HepG2 (cell line): Measurements from ENCODE around the gene UBB. TPM values are rescaled to one million over a fixed set of nuclear protein-coding genes. Genes with fewer than 3 reads are reported as not detected.

Source experiments
- ARHGAP35 ChIP-seq: sonication (generic); formaldehyde crosslinking; IDR thresholded peaks from 2 replicates; pipeline ENCODE4 v1.9.0; 2022; ENCODE audit warnings: mild to moderate bottlenecking, inconsistent platforms, moderate library complexity, missing genetic modification reagents, borderline replicate concordance
- ETV5 ChIP-seq: IDR thresholded peaks from 2 replicates; pipeline ENCODE4 v1.6.1; 2018; ENCODE audit warnings: missing biosample characterization, missing genetic modification reagents, inconsistent platforms, borderline replicate concordance
- FLYWCH1 ChIP-seq: sonication (generic); formaldehyde crosslinking; IDR thresholded peaks from 2 replicates; pipeline ENCODE4 v1.8.1; 2023; ENCODE audit warnings: mild to moderate bottlenecking, missing genetic modification reagents
- IRX3 ChIP-seq: sonication (generic); formaldehyde crosslinking; IDR thresholded peaks from 2 replicates; pipeline ENCODE4 v1.8.1; 2023; ENCODE audit warnings: mild to moderate bottlenecking, low read depth, missing genetic modification reagents, borderline replicate concordance
- KLF11 ChIP-seq: IDR thresholded peaks from 2 replicates; pipeline ENCODE4 v1.6.1; 2016; ENCODE audit warnings: missing compliant biosample characterization
- MAZ ChIP-seq, 2 experiments: sonication (generic) in 1 of 2; formaldehyde crosslinking in 1 of 2; IDR thresholded peaks; 2 replicates each; pipeline versions ENCODE4 v1.5.0 to v1.6.1; 2012 to 2020; ENCODE audit warnings: low read depth in 2 of 2, mild to moderate bottlenecking in 2 of 2, borderline replicate concordance in 1 of 2, improper control_type of control experiment in 1 of 2, low read length in 1 of 2, missing genetic modification reagents in 1 of 2, moderate library complexity in 1 of 2
- PRDM4 ChIP-seq: sonication (generic); formaldehyde crosslinking; IDR thresholded peaks from 2 replicates; pipeline ENCODE4 v1.9.0; 2021; ENCODE audit warnings: missing genetic modification reagents, borderline replicate concordance
- RBM22 ChIP-seq: fragments of 200-400 bp; formaldehyde crosslinking; optimal IDR thresholded peaks from 2 replicates; pipeline ENCODE3; 2017; ENCODE audit warnings: mild to moderate bottlenecking, low read length, moderate library complexity
- SALL1 ChIP-seq: sonication (generic); formaldehyde crosslinking; IDR thresholded peaks from 2 replicates; pipeline ENCODE4 v1.8.0; 2022; ENCODE audit warnings: mild to moderate bottlenecking, missing genetic modification reagents
- ZFP36 ChIP-seq: fragments of 150-350 bp; IDR thresholded peaks from 2 replicates; pipeline ENCODE4 v1.6.1; 2018; ENCODE audit warnings: borderline replicate concordance, low read length, low read depth; ENCODE audit not compliant: partially characterized antibody
- ZFP37 ChIP-seq: sonication (generic); formaldehyde crosslinking; IDR thresholded peaks from 2 replicates; pipeline ENCODE4 v1.4.0; 2020; ENCODE audit warnings: missing genetic modification reagents, borderline replicate concordance
- ZFYVE20 ChIP-seq: sonication (generic); formaldehyde crosslinking; IDR thresholded peaks from 2 replicates; pipeline ENCODE4 v1.8.0; 2023; ENCODE audit warnings: low read depth, mild to moderate bottlenecking, moderate library complexity, missing genetic modification reagents, borderline replicate concordance
- ZMAT3 ChIP-seq: sonication (generic); formaldehyde crosslinking; conservative IDR thresholded peaks from 2 replicates; pipeline ENCODE4 v1.7.0; 2021; ENCODE audit warnings: missing genetic modification reagents
- ZNF318 ChIP-seq: sonication (generic); formaldehyde crosslinking; IDR thresholded peaks from 2 replicates; pipeline ENCODE4 v1.4.0; 2020; ENCODE audit warnings: mild to moderate bottlenecking, missing genetic modification reagents
- ZNF552 ChIP-seq: sonication (generic); formaldehyde crosslinking; IDR thresholded peaks from 2 replicates; pipeline ENCODE4 v1.9.0; 2022; ENCODE audit warnings: missing genetic modification reagents, mild to moderate bottlenecking, borderline replicate concordance
- polyA plus RNA-seq, 8 experiments: library from polyadenylated mRNA; depleted of rRNA in 3 of 8; stranded (reverse) in 7 of 8; unstranded in 1 of 8; fragments of >200 nt; fragmentation: Illumina TruSeq in 4 of 8; extraction: Trizol in 4 of 8; gene quantifications; 2 replicates each; pipeline versions ENCODE4 v1.2.1 to v1.2.3, GENCODE V29; 2011 to 2016; ENCODE audit warnings: low read depth in 4 of 8, missing spikeins in 1 of 8, mixed read lengths in 1 of 8; ENCODE audit not compliant: insufficient read depth in 1 of 8
- total RNA-seq, 5 experiments: library from RNA; depleted of rRNA; stranded (reverse); fragments of >200 nt; fragmentation: Illumina TruSeq; extraction: Trizol; gene quantifications; 2 replicates each; pipeline ENCODE4 v1.2.3, GENCODE V29; 2016; ENCODE audit warnings: low read depth in 1 of 5

Gene UBB
- total and polyA plus RNA-seq, 2 of the 13 experiments (the other 11 are each of a cell fraction or from before 2014, with no cell fraction given) = 1,130 to 2,066 TPM

GRCh38 chr17:16415031-16415924 is 34.4 kb downstream of the UBB start, which contains the start of gene TRPV2 (continued):
- TF ChIP-seq ZFYVE20 (CRISPR knock-in tag) = no peak
- TF ChIP-seq ZFP37 (CRISPR knock-in tag) = no peak
- TF ChIP-seq ZFP36 = no peak
- no peak for TF ChIP-seq ARHGAP35 (CRISPR knock-in tag)
- TF ChIP-seq ZNF552 = no peak
- no peak for TF ChIP-seq RBM22
- TF ChIP-seq IRX3 (CRISPR knock-in tag) = 0 out of 2 replicates have a peak, but pooled peaks have one; percentile 23
- TF ChIP-seq KLF11 (CRISPR knock-in tag) = no peak
- no peak for TF ChIP-seq ETV5 (CRISPR knock-in tag)
- no peak for TF ChIP-seq PRDM4 (CRISPR knock-in tag)
- peak; percentile 35; the same call in 1 of the 2 replicates for TF ChIP-seq SALL1 (CRISPR knock-in tag)
- TF ChIP-seq ZMAT3 = no peak
- TF ChIP-seq MAZ (IDR thresholded peaks at IDR 0.05; ENCODE audit: borderline replicate concordance, low read depth, low read length) = no peak
- no peak for TF ChIP-seq MAZ (CRISPR knock-in tag; IDR thresholded peaks at IDR 0.05; ENCODE audit: low read depth)
- TF ChIP-seq ZNF318 (CRISPR knock-in tag) = no peak
- TF ChIP-seq FLYWCH1 (CRISPR knock-in tag) = no peak
